ENCODE results near the gene NUAK2.
"Not testable (repeated sequence)": the region's sequence is repeated elsewhere in the genome, so short reads cannot be mapped to it uniquely, and the experiment has no call there.

NUAK2 gene

DNA sequence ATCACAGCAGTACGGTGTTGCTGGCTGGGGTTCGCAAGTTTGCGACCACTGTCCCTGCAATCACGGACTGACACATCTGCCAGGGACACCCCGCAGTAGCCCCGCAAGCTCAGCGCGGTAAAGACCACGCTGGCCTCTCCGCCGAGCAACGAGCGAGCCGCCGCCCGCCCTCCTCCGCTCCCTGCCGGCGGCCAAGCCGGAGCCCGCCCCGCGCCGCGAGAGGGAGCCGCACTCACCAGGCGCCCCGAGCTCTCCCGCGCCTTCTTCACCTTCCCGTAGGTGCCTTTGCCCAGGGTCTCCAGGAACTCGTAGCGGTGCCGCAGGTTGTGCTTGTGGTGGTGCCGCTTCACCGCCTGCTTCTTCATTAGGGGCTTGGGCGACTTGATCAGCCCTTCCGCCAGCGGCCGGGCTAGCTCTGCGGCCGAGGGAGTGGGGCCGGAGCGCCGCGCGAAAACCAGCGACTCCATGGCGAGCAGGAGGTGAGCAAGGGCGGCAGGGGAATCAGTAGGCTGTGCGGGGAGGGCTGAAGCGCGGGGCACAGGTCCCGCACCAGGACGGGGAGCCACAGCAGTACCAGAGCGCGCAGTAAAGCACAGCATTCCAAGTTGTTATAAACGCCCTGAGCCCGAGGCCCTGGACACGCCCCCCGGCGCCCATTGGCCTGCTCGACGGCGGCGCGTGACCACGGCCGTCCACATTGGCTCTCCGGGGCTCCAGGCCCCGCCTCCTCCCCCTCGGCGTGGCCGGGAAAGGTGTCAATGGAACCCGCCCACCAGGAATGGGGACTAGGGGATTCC lies at the start of gene NUAK2:
Gene NUAK2 (minus strand): TSS at position 584 of the 797 bp plus-strand sequence. CDS start 117 bp downstream, at position 467.
- peak; percentile 75 for DNase-seq (ENCODE audit: low read depth)

GRCh38 chr1:205370780-205371179 lies 49.2 kb upstream of the NUAK2 start:
- DNase-seq (ENCODE audit: low read depth) = no peak

- no peak for DNase-seq (ENCODE audit: low read depth)
Observed at GRCh38 chr1:205369701-205370123, 48.2 kb upstream of the NUAK2 start.

GRCh38 chr1:205368478-205368877 lies 46.9 kb upstream of the NUAK2 start:
- DNase-seq (ENCODE audit: low read depth) = no peak

DNA sequence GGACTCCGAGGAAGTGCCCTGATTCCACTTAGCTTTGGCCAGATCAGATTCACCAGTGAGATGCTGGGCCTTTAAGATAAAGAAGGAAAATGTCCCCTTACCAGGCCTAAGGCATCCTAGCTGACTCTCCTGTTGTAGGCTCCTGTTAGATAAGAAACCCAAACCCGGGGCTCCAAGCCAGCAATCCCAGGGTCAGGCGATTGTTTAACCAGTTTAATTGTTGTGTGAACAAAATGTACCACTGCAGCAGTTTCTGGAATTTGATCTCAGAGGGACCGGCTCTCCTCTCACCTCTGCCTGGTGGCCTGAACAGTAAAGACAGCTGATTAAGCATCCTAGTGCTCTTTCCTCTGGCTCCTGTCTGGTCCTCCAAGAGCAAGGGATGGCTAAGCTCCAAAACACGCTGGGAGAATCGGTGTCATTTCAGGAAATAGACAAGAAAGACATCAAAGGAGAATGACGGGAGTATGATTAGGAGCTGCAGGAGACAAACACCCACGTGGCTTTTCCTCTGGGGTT lies 44.5 kb upstream of the NUAK2 start:
- no peak for DNase-seq (ENCODE audit: low read depth)

- not testable (repeated sequence) for DNase-seq (ENCODE audit: low read depth)
Observed at GRCh38 chr1:205365086-205365485, 43.5 kb upstream of the NUAK2 start.

DNA sequence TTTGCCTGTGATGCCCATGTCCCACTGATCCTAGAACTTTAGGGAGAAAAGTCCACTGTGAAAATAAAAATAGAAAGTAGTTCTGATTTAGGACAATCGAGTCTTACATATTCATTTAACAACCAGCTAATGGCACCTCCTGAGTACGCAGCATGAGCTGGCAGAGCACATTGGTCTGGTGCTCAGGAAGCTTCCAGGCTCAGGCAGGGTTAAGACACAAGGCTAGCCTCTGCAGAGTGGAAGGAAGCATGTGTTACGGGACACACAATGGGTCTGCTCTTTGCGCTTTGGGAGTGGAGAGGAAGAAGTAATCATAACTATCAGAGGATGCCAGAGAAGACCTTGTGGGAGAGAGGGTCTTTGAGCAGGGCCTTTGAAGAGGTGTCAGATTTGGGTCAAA lies 39.3 kb upstream of the NUAK2 start:
- no peak for DNase-seq (ENCODE audit: low read depth)

DNA sequence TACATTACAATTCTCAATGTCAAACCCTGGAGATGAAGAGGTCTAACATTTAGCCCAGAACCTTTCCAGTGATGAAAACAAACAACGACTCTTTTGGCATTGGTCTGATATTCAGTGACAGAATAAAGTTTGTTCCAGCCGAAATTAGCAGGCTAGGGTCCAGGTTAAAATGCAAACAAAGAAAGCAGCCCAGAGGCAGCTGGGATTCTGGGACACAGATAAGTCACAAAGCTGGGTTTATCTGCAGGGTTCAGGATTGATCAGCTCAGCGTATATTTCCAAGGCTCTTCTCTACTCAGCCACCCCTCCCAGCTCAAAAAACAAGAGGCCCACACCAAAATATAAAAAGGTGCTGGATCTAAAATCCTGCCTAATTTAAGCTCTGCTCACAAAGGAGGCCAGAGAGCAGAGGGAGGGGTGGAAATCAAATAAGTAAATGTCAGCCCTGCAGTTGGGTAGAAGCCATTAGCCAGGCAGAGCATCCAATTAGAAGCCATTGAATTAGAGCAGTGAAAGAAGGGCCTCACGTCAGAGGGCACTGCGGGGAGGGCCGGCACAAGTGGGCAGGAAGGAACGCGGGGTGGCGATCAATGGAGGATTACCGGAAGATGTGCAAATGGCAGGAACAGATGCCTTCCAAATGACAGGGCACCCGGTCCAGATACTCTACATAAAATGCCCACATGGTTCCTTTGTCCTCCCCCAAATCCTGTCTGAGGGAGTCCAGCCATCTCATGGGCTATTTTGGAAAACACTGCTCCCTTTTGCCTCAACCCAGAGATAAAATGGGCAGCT lies 38.4 kb upstream of the NUAK2 start:
- DNase-seq (ENCODE audit: low read depth) = no peak

- no peak for DNase-seq (ENCODE audit: low read depth)
Observed at GRCh38 chr1:205358579-205358978, 37.0 kb upstream of the NUAK2 start.

GRCh38 chr1:205357567-205357966 lies 36.0 kb upstream of the NUAK2 start:
- DNase-seq (ENCODE audit: low read depth) = no peak

DNA sequence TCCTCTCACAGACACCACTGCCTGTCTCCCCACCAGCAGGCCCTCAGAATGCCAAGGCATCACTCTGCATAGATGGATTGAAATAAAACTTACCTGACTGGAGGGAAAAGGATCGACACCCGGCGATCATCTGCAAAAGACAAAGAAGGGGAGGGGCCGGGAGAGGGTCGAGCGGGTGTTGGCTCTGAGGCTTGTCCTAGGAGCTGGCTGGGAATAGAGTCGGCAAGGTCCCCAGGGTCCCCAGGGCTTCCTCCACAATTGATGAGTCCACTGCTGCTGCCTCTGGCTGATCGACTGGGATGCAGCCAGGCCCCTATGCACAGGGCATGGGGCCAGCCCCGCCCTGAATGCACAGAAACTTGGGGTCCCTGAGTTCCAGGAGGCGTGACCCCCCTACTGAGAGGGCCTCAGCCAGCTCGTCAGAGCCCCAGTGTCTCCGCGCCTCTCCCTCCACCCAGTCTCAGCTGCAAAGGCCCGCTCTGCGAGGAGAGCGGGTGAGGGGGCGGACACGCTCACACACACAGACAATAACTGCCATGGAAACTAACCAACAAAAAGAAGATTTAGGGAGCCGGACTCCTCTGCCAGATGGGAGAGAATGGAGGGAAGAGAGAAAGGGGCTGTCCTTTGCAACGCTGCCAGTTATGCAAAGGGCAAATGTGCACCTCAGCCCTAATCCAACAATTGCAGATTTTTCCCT lies 35.0 kb upstream of the NUAK2 start, which contains the start of gene KLHDC8A:
Gene KLHDC8A (minus strand): TSS at position 483 of the 700 bp plus-strand sequence. CDS start 13,318 bp downstream, outside the sequence.
- no peak for DNase-seq (ENCODE audit: low read depth)

GRCh38 chr1:205355075-205355453 lies 33.5 kb upstream of the NUAK2 start:
- no peak for DNase-seq (ENCODE audit: low read depth)

DNA sequence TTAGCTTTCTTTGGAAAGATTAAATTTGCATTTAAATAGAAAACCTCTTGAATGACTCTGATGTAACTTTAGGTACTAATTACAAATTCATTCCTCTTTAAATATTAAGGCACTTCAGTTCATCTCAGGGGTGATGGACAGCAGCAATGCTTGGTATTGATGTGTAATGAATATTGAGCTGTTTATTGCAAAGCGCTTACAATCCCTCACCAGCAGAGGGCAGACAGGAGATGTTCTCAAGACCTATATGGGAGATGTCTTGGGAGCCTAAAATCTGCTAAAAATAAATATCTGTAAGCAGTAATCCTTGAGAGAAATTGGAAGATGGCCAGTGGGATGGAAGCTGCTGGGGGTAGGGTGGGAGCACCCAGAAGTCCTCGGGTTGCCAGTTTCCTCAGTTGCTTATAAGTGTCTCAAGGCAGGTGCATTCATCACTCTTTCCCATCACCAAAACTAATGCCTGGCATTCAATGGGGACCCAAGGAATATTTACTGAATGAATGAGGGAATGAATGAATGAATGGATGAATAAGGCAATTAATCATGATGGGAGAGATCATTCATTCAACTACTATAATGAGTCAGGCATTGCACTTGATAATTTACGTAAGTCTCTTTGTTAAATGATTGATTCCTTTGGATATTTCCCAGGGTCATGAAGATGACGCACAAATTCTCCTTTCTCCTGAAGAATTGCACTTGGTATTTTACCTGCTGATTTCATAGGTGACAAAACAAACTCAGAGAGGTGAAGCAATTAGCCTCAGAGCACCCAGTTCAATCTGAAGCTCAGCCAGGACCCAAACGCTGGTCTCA lies 32.9 kb upstream of the NUAK2 start:
- DNase-seq (ENCODE audit: low read depth) = peak; percentile 35

DNA sequence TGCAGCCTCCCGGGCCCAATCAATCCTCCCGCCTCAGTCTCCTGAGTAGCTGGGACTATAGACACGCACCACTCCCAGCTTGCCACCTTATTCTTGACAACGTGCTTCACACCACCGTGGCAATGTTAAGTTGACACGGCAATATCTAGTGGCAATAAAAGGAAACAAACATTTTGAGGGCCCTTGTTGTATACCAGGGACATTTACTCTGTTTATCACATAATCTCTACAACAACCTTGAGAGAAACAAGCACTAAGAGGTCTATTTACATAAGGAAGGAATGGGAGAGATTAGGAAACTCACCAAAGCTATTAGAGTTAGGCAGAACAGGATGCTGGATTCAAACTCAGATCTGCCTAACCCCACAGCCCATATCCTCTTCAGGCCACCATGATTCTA lies 32.1 kb upstream of the NUAK2 start:
- no peak for DNase-seq (ENCODE audit: low read depth)

GRCh38 chr1:205353191-205353590 lies 31.6 kb upstream of the NUAK2 start:
- DNase-seq (ENCODE audit: low read depth) = no peak

GRCh38 chr1:205351984-205352713 lies 30.6 kb upstream of the NUAK2 start:
- no peak for DNase-seq (ENCODE audit: low read depth)

- no peak for DNase-seq (ENCODE audit: low read depth)
Observed at GRCh38 chr1:205350691-205351141, 29.2 kb upstream of the NUAK2 start.

GRCh38 chr1:205350124-205350523 lies 28.6 kb upstream of the NUAK2 start:
- no peak for DNase-seq (ENCODE audit: low read depth)

DNA sequence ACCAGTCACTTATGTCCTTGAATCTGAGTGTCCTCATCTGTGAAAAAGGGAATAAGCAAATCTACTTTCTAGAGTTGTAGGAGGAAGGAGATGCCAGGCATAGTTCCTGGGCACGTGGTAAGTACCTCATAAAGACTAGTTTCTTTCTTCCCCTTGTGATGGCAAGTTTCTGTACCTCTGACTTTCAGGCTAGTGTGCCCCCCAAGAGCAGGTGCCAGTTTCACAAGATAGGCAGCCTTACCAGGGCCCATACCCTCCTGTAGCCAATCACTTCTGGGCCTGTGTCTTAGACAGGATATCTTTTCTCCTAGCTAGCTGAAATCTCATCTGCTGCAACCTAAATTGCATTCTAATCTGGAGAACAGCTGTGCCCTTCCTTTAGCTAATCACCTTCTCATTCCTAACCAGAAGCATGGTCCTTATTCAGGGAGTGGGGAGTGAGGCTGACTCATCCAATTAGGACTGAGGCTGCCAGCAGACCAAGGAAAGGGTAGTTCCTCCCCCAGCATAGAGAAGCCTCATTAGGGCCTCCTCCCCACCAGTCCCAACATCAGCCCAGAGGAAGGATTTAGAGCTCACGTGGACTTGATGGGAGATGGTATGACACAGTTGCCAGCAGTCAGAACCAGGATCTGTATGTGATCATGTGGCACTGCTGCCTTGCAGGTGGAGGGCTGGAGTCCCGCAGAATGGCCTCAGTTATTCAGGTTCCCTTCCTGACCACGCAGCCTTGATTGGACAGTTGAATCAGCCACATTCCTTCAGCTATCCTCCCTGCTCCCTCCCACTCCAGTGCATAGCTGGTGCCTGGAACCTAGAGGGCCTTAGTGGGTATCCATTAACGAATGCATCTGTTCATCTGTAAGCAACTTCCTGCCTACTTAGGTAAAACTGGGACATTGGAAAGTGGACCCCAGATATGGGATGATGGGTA lies 27.3 kb upstream of the NUAK2 start:
- no peak for DNase-seq (ENCODE audit: low read depth)
